GM23248 (cell line): ENCODE results near the gene TRERF1. TPM values are rescaled to one million over a fixed set of nuclear protein-coding genes. Genes with fewer than 3 reads are reported as not detected.
A peak's percentile ranks its signal among the peaks of the same experiment; 100 is the strongest.
"Not testable (repeated sequence)": the region's sequence is repeated elsewhere in the genome, so short reads cannot be mapped to it uniquely, and the experiment has no call there.

Experiments used
- DNase-seq: peaks from one replicate; pipeline ENCODE4 v3.0.0-alpha.2; 2015
- H2AFZ ChIP-seq: fragments of 200-600 bp; sonication (generic); 2 replicates; pipeline ENCODE4 v1.6.1; 2016; ENCODE audit warnings: antibody characterized with exemption
- H3F3A ChIP-seq: fragments of 200-600 bp; sonication (generic); 2 replicates; pipeline ENCODE4 v1.6.1; 2016; ENCODE audit warnings: mild to moderate bottlenecking, antibody characterized with exemption, mixed run types; ENCODE audit not compliant: insufficient read depth
- H3K27ac ChIP-seq: fragments of 200-600 bp; sonication (generic); 2 replicates; pipeline ENCODE4 v1.5.1; 2016; ENCODE audit warnings: mild to moderate bottlenecking
- H3K27me3 ChIP-seq: fragments of 200-600 bp; sonication (generic); replicated peaks from 2 replicates; pipeline ENCODE4 v1.6.1; 2016; ENCODE audit warnings: mild to moderate bottlenecking; ENCODE audit not compliant: insufficient read depth
- H3K36me3 ChIP-seq: fragments of 200-600 bp; sonication (generic); 2 replicates; pipeline ENCODE4 v1.6.1; 2016; ENCODE audit warnings: low read depth, mild to moderate bottlenecking
- H3K4me1 ChIP-seq: fragments of 200-600 bp; sonication (generic); 2 replicates; pipeline ENCODE4 v1.6.1; 2016; ENCODE audit warnings: mild to moderate bottlenecking; ENCODE audit not compliant: insufficient read depth
- H3K4me2 ChIP-seq: fragments of 200-600 bp; sonication (generic); one replicate; pipeline ENCODE4 v1.6.1; 2016; ENCODE audit warnings: mild to moderate bottlenecking; ENCODE audit not compliant: unreplicated experiment
- H3K4me3 ChIP-seq: fragments of 200-600 bp; sonication (generic); 2 replicates; pipeline ENCODE4 v1.5.1; 2016; ENCODE audit warnings: mild to moderate bottlenecking
- H3K79me2 ChIP-seq: fragments of 200-600 bp; sonication (generic); 2 replicates; pipeline ENCODE4 v1.6.1; 2016; ENCODE audit warnings: mild to moderate bottlenecking; ENCODE audit not compliant: insufficient read depth
- H3K9ac ChIP-seq: fragments of 200-600 bp; sonication (generic); 2 replicates; pipeline ENCODE4 v1.6.1; 2016; ENCODE audit warnings: mild to moderate bottlenecking
- H3K9me2 ChIP-seq: fragments of 200-600 bp; sonication (generic); 2 replicates; pipeline ENCODE4 v1.6.1; 2016; ENCODE audit warnings: mixed run types, mild to moderate bottlenecking, moderate library complexity; ENCODE audit not compliant: insufficient read depth
- H3K9me3 ChIP-seq: fragments of 200-600 bp; sonication (generic); one replicate; pipeline ENCODE4 v1.6.1; 2017; ENCODE audit warnings: low read depth
- H4K20me1 ChIP-seq: fragments of 200-600 bp; sonication (generic); 2 replicates; pipeline ENCODE4 v1.6.0; 2016; ENCODE audit not compliant: insufficient read depth
- EZH2 ChIP-seq: fragments of 200-600 bp; sonication (generic); IDR thresholded peaks from 2 replicates; pipeline ENCODE4 v1.6.1; 2018; ENCODE audit warnings: antibody characterized with exemption, mild to moderate bottlenecking; ENCODE audit not compliant: insufficient read depth, poor library complexity, severe bottlenecking
- EZH2phosphoT487 ChIP-seq: fragments of 200-600 bp; sonication (generic); IDR thresholded peaks from 2 replicates; pipeline ENCODE4 v1.6.1; 2018; ENCODE audit warnings: antibody characterized with exemption, moderate library complexity, mild to moderate bottlenecking, low read depth; ENCODE audit not compliant: insufficient read depth
- WGBS, 2 experiments: methylation state at CpG; one replicate each; pipeline ENCODE4 v1.1.6; 2015 to 2017; ENCODE audit warnings: low lambda C conversion rate in 2 of 2, low coverage in 1 of 2; ENCODE audit errors: missing lambda C conversion rate in 2 of 2; 5-methylcytosine and 5-hydroxymethylcytosine counted together
- in situ Hi-C: fragments of 300-500 bp; cut with MboI; formaldehyde crosslinking; loops from 2 replicates; pipeline ENCODE4 v1.15.0; 2020
- polyA plus RNA-seq: library from polyadenylated mRNA; unstranded; fragments of >200 nt; fragmentation: Nextera tagmentation; extraction: Ambion mirVana; gene quantifications from 2 replicates; pipeline ENCODE4 v1.2.1, GENCODE V29; 2016
- total RNA-seq: library from RNA; depleted of rRNA; stranded (reverse); fragments of >200 nt; shearing (Covaris generic); gene quantifications from 2 replicates; pipeline ENCODE4 v1.2.3, GENCODE V29; 2014

The TRERF1 gene
- total and polyA plus RNA-seq, 2 experiments from 2014 or later: 2.7 to 3.1 TPM

DNA sequence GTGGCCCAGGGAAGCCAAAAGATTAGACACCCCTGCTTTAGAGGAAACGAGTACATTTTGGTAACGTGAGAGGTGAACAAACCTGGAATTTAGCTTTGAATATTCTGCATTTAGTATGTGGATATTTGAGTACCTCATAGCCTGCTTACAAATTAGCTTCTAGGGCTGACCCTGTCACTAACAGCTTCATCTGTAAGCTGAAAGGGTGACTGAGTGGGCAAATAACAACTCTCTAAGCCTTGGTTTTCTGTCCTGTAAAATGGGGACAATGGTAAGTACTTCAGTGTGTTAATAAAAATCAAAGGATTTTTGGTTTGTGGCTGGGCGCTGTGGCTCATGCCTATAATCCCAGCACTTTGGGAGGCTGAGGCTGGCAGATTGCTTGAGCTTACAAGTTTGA lies 248.5 kb downstream of the TRERF1 start:
- Histone ChIP-seq H3K27ac (no peak overlapping the region), H2AFZ (no peak overlapping the region), H3F3A (peaks cover 60% of the 10 kb centered on the region), H3K4me1 (peaks cover 51% of the 10 kb centered on the region), H4K20me1 (no peaks in the 10 kb centered on the region), H3K9me2 (no peaks in the 10 kb centered on the region), H3K9me3 (no peaks in the 10 kb centered on the region), H3K79me2 (no peaks in the 10 kb centered on the region), H3K27me3 (no peaks in the 10 kb centered on the region), H3K9ac (no peak overlapping the region), H3K4me2 (no peak overlapping the region), H3K4me3 (no peak overlapping the region), H3K36me3 (peaks cover 12% of the 10 kb centered on the region)
- DNase-seq: no peak
- in situ Hi-C loops: no loop called here
- TF ChIP-seq EZH2phosphoT487: no peak
- no peak for TF ChIP-seq EZH2
- 99 to 100% methylated on average over 3 of the region's 3 CpGs for WGBS, 2 experiments

DNA sequence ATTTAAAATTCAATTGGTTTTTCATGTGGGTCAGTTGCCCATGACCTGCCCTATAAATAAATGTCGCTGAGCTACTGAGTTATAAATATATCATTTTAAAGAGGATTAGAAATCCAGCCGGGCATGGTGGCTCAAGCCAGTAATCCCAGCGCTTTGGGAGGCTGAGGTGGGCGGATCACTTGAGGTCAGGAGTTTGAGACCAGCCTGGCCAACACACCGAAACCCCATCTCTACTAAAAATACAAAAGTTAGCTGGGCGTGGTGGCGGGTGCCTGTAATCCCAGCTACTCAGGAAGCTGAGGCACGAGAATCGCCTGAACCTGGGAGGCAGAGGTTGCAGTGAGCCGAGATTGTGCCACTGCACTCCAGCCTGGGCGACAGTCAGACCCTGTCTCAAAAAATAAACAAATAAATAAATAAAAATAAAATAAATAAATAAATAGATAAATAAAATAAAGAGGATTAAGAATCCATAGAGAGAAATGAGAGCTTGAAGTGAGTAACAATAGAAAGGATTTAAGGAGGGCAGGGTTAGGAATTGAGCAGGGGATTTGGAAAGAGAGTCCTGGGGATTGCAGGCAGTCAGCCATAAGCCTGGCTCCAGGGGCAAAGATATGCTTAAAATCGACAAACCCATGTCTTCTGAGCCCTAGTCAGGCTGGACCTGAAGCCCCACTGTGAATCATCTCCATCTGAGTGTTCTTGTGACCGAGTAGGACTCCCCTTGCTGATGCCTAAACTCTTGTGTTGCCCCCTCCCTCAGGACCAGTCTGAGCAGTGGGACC lies 249.4 kb downstream of the TRERF1 start:
- H3K36me3 ChIP-seq, H3K9me2 ChIP-seq, H3K4me3 ChIP-seq, H3K79me2 ChIP-seq, in situ Hi-C loops, H3K9me3 ChIP-seq, DNase-seq, H3K9ac ChIP-seq, H2AFZ ChIP-seq, H3K27me3 ChIP-seq, H4K20me1 ChIP-seq, H3K4me2 ChIP-seq, H3K27ac ChIP-seq: not testable (repeated sequence)
- peaks cover 67% of the 10 kb centered on the region for H3F3A ChIP-seq
- H3K4me1 ChIP-seq: peaks cover 59% of the 10 kb centered on the region
- WGBS, 2 experiments: 85 to 88% methylated on average over 13 of the region's 13 CpGs

DNA sequence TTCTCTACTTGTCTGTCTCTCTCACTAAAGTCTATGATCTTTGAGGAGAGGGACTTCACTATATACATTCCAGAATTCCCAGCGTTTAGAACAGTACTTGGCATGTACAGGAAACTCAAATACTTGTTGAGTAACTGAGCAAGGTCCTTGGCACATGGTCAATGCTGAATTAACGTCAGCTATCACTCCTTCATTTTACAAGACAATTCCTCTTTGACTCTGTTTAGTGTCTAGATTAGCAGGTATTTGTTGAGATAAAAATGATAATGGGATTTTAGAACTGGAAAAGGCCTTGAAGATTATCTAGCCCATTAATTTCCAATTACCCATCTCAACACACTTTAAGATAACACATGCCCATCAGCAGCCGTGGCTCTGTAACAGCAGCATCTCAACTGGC lies 250.3 kb downstream of the TRERF1 start:
- 40 to 45% methylated on average over 3 of the region's 3 CpGs for WGBS, 2 experiments
- no peak overlapping the region for H3K27ac ChIP-seq
- in situ Hi-C loops: no loop called here

DNA sequence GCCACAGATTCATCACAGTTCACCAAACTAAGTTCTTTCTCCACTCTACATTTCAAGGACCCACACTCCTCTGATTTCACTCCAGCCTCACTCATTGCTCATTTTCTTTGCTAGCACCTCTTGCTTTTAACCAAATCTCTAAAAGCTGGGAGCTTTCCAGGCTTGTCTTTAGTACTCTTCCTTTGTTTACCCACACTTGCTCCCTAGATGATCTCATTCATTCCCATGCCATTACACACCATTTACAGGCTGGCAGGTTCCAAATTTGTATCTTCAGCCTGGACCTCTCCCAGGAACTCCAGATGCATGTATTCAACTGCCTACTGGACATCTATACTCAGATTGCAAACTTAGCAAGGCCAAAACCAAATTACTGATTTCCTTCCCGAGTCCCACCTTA lies 251.7 kb downstream of the TRERF1 start:
- Histone ChIP-seq H3K9me2 (no peaks in the 10 kb centered on the region), H3K36me3 (no peaks in the 10 kb centered on the region; the same call in 1 of the 2 replicates), H3K4me1 (peaks cover 58% of the 10 kb centered on the region), H3K9me3 (no peaks in the 10 kb centered on the region), H4K20me1 (no peaks in the 10 kb centered on the region), H3K27ac (peak overlapping the region; percentile 74), H3K79me2 (no peaks in the 10 kb centered on the region), H3K4me3 (no peak overlapping the region), H3K27me3 (no peaks in the 10 kb centered on the region), H3F3A (peaks cover 63% of the 10 kb centered on the region), H2AFZ (no peak overlapping the region), H3K9ac (no peak overlapping the region), H3K4me2 (peak overlapping the region; percentile 67)
- WGBS, 2 experiments: 10 to 24% methylated on average over 1 of the region's 1 CpG
- peak; percentile 96 for DNase-seq
- in situ Hi-C loops: no loop called here
- TF ChIP-seq EZH2phosphoT487 (no peak), EZH2 (no peak)

More for the DNA sequence above, 250.3 kb downstream of the TRERF1 start:
- H3K79me2 ChIP-seq: no peaks in the 10 kb centered on the region
- TF ChIP-seq EZH2phosphoT487 (no peak), EZH2 (no peak)
- H3K27me3 ChIP-seq: no peaks in the 10 kb centered on the region
- no peaks in the 10 kb centered on the region for H4K20me1 ChIP-seq
- H3K9me3 ChIP-seq: no peaks in the 10 kb centered on the region
- no peak overlapping the region for H3K4me3 ChIP-seq
- peaks cover 70% of the 10 kb centered on the region for H3F3A ChIP-seq
- no peak overlapping the region for H2AFZ ChIP-seq
- no peaks in the 10 kb centered on the region for H3K9me2 ChIP-seq
- H3K9ac ChIP-seq: no peak overlapping the region
- peaks cover 63% of the 10 kb centered on the region for H3K4me1 ChIP-seq
- H3K4me2 ChIP-seq: no peak overlapping the region
- DNase-seq: no peak
- H3K36me3 ChIP-seq: peaks cover 2% of the 10 kb centered on the region; the same call in 1 of the 2 replicates
